ENCODE data around the gene ZNF507.
A peak's percentile ranks its signal among the peaks of the same experiment; 100 is the strongest.
"Not testable (repeated sequence)": the region's sequence is repeated elsewhere in the genome, so short reads cannot be mapped to it uniquely, and the experiment has no call there.

The ZNF507 gene

DNA sequence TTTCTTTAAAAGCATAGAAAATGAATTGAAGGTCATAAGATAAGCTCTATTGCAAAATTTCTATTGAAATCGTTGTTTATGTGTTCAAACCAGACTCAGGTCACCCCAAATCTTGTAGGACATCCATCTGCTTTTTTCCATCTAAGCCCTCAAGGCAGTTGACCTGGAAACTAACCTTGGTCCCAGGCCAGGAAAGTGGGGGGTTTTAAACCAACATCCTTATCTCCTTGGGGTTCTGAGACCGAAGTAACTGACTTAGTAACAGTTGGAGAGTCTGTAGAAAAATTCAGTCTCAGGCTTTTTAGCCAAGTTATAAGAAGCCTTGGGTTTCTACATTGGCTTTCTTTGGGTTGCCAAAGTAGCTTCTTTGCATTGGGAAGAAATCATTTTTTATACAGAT is 23.4 kb downstream of the ZNF507 start:
- DNase-seq: no peak

DNA sequence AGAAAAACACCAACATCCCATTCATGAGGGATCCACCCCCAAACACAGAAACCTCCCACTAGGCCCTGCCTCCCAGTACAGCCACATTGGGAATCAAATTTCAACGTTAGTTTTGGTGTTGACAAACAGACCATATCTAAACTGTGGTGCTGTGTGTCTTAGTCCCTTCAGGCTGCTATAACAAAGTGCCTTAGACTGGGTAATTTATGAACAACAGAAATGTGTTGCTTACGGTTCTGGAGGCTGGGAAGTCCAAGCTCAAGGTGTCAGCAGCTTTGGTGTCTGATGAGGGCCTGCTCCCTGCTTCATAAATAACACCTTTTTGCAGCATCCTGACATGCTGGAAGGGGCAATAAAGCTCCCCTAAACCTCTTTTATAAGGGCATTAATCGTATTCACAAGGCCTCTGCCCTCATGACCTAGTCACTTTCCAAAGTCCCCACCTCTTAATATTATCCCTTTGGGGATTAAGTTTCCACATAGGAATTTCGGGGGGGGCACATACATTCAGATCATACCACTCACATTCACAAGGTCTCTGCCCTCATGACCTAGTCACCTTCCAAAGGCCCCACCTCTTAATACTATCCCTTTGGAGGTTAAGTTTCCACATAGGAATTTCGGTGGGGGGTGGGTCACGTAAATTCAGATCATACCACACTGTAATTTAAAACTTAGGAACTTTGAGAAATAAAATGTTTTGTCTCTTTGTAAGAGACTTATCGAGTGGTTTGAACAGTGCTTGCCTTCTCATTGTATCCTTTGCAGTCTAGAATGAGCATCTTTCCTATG is 27.5 kb downstream of the ZNF507 start:
- peak; percentile 65 for DNase-seq

DNA sequence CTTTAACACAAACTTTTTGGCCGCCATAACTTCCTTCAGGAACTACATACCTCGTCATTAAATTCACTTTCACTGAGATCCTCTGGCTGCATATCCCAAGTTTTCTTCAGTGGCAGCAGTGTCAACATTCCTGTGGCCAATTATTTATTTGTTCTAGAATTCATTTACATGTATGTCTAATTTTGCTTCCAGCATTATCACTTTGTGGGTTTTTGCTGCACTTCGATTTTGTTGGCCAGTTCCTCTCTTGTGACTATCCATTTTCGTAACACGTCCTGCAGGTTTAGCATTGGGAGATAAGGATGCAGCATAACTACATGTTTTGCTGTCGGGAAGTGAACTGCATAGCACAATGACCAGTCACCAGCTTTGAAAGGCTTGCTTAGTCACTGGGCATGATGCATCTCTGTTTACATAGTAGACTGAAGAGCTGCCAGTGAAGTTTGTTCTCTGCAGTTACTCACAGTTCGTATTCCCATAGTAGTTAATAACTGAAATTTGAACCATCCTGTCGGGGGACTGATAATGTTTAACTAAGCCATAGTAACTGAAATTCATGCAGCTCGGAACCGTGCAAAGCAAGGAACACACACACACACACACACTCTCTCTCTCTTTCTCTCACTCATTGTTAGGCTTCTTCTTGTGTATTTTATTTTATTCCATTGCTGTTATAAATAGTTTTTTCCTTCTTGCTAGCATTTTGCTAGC is 28.3 kb downstream of the ZNF507 start:
- DNase-seq: peak; percentile 97

GRCh38 chr19:32374362-32374761 is 29.0 kb downstream of the ZNF507 start:
- not testable (repeated sequence) for DNase-seq

- not testable (repeated sequence) for DNase-seq
Observed at GRCh38 chr19:32377088-32377487, 31.7 kb downstream of the ZNF507 start.

DNA sequence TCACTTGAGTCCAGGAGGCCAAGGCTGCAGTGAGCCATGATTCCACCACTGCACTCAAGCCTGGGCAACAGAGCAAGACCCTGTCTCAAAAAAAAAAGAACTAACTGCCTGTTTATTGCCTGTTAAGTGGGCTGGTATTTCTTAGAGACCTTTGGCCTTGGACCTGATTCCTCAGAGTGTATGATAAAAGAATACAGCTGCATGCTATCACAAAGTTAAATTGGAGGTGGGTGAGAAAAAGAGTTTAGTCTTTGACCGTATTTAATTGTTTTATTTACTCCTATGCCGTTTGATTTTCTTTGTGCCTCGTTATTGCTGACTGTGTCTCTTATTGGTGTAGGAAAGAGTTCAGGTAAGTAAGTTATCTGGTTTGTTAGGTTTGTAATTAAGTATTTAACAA is 34.9 kb downstream of the ZNF507 start:
- no peak for DNase-seq

- peak; percentile 38 for DNase-seq
Observed at GRCh38 chr19:32387701-32388392, 42.4 kb downstream of the ZNF507 start.

- no peak for DNase-seq
Observed at GRCh38 chr19:32388393-32388855, 43.0 kb downstream of the ZNF507 start.

DNA sequence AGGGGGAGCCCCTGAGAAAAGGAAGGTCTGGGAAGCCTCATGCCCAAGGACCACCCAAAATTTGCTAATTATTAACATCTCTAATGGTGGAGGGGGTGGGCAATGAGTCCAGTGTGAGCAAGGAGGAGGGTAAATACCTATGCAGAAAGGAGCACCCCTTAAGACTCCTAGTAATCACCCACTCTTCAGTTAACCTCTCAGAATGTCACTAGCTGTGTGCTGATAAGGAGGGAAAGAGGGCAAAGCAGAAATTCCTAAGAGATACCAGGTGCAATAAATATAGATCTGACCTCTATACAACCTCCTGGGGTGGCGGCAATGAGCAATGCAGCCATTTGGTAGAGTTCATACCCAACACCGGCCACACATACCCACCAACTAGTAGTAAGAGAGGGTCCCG is 47.5 kb downstream of the ZNF507 start:
- no peak for DNase-seq

DNA sequence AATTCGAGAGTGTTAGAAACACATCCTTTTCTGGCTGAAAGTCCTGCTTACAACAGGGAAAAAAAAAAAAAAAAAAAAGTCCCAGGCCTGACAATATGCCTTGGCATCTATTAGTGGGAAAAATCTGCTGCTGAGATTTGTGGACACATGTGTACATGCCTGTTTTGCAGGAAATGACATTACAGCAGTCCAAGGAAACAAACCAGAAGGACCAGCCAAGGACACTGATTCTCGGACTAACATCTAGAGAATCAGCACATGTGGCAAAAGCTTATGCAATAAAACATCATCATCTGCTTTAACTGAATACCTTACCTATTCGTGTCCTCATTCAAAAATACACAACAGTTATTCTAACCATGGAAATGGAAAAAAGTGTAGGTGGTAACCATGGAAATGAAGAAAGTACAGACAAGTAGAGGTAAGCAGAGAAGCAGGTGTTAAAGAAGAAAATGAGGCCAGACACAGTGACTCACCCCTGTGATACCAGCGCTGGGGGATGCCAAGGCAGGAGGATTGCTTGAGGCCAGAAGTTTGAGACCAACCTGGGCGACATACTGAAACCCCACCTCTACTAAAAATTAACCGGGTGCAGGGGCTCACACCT is 50.7 kb downstream of the ZNF507 start:
- DNase-seq: no peak

- DNase-seq: peak; percentile 86
Observed at GRCh38 chr19:32397671-32398101, 52.3 kb downstream of the ZNF507 start.

GRCh38 chr19:32401992-32402391 is 56.6 kb downstream of the ZNF507 start:
- no peak for DNase-seq

- no peak for DNase-seq
Observed at GRCh38 chr19:32403291-32403995, 58.0 kb downstream of the ZNF507 start.

DNA sequence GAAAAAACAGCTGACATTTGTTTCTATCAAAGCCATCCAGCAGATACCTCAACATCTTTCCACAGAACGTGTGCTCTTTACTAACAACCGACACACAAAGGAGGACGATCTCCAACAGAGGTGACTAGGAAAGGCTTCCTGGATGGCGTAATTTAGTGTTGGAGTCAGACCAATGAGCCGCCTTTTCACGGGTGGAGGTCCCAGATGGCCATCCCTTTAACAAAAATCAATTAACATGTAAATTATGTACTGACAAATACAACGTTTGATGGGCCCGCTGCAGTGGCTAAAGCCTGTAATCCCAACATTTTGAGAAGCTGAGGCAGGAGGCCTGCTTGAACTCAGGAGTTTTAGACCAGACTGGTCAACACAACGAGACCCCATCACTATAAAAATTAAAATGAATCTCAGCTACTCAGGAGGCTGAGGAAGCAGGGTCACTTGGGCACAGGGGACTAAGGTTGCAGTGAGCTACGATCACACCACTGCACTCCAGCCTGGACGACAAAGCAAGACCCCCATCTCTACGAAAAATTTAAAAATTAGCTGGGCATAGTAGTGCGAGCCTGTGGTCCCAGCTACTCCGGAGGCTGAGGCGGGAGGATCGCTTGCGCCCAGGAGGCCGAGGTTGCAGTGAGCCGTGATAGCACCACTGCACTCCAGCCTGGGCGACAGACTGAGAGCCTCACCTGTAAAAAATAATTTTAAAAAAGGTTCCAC is 59.0 kb downstream of the ZNF507 start:
- DNase-seq: no peak

- no peak for DNase-seq
Observed at GRCh38 chr19:32404933-32405430, 59.6 kb downstream of the ZNF507 start.

DNA sequence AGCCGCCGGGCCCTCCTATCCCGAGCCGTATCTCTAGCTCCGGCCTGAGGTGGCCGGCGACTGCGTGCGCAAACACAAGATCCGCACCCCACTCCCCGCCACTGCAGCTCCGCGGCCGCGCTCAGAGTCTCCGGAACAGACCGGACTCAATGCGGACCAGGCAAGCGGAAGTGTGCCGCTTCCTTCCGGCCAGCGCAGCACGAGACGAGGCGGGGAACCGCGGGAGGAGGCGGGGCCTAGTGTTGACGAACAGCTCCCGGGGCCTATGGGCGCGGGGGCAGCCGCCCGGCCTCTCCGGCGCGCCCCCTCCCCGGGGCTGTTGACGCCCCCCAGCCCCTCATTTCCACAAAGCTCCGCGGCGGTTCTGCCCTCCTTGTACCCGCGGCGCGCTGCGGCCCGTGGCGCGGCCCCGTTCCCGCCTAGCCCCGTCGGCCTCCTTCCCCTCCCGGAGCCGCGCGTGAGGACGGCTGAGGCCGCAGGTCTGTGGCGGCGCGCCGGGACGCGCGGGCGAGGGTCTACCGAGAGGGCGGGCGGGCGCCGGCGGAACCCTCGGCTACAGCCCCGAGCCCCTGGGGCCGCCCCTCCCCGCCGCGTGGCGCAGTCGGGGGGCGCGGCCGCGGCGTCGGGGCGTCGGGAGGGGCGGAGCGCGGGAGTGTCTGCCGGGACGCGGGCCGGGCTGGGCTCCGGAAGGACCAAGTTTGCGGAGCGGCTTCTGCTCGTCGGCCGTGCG is 60.2 kb downstream of the ZNF507 start, which contains the start of gene DPY19L3:
DPY19L3 (plus strand) TSS at position 340 of the 730 bp plus-strand sequence. CDS start 2,484 bp downstream, outside the sequence.
- DNase-seq: peak; percentile 94

DNA sequence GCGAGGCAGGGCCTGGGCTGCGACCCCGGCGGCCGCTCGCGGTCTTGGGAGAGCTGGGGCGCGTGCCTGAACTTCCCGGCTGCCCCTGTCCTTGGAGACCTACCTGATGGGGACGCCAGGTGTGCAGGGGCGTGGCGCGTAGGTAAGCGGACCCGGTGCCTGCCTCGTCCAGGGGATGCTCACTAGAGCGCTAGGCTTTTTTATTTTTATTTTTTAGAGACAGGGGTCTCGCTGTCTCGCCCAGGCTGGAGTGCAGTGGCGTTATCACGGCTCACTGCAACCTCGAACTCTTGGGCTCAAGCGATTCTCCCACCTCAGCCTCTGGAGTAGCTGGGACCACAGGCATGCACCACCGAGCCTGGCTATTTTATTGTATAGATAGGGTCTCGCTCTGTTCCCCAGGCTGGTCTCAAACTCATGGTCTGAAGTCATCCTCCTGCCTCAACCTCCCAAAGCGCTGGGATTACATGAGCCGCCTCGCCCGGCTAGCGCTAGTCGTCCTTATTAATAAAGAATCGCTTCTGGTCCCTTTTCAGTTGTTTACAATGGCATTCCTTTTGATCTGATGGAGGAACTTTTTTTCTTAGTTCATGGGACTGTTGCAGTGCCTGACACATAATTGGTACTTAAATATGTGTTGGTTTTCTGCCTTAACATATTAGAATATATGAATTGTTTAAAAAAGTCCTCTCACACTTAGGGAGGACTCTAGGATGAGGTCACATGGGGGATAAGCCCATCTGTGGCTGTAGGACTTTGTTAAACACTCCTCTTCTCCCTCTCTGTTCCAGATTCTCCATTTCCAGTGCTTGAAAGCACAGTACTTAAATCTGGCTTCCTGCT is 61.0 kb downstream of the ZNF507 start:
- no peak for DNase-seq

- DNase-seq: peak; percentile 47
Observed at GRCh38 chr19:32407004-32407992, 61.9 kb downstream of the ZNF507 start.

All from fibroblast of skin of scalp (primary cell).